ENCODE results near the gene RFTN1. TPM values are rescaled to one million over a fixed set of nuclear protein-coding genes. Genes with fewer than 3 reads are reported as not detected.

The RFTN1 gene
- total RNA-seq, 1 experiment from 2014 or later = 2.2 TPM

- no peak overlapping the region for H3K23ac ChIP-seq (ENCODE audit: insufficient read length, low read depth, low read length)
- H3K79me2 ChIP-seq (ENCODE audit: insufficient read depth, low read length) = no peaks in the 10 kb centered on the region; the same call in 1 of the 2 replicates
- no peaks in the 10 kb centered on the region for H3K79me1 ChIP-seq (ENCODE audit: insufficient read depth, low read depth, low read length, poor library complexity, severe bottlenecking)
- H2BK15ac ChIP-seq (ENCODE audit: low read depth, low read length) = no peak overlapping the region
- H3K4ac ChIP-seq (ENCODE audit: low read depth, low read length) = no peak overlapping the region
- 0 out of 2 replicates have a peak, but pooled peaks cover 3% of the 10 kb centered on the region for H3K4me1 ChIP-seq (ENCODE audit: insufficient read depth, low read length)
- Mint-ChIP-seq H3K27me3 (ENCODE audit: low read depth) (no peaks in the 10 kb centered on the region), H3K27ac (no peak overlapping the region), H3K9me3 (no peaks in the 10 kb centered on the region), H3K4me3 (no peak overlapping the region), H3K36me3 (ENCODE audit: insufficient read depth in 1 of 3, low read depth in 3 of 3) (peaks cover 12 to 31% (median 18%) of the 10 kb centered on the region in 3 experiments; a peak in 6 of 7 replicates), H3K4me1 (peaks cover 14 to 23% of the 10 kb centered on the region in 2 experiments)
- no peak overlapping the region for H3K27ac ChIP-seq (ENCODE audit: insufficient read length, low read depth, low read length)
- no peaks in the 10 kb centered on the region for H3K9me3 ChIP-seq (ENCODE audit: control insufficient read depth, low read depth, low read length)
- TF ChIP-seq CTCF (conservative IDR thresholded peaks at IDR 0.05) = no peak
- H2BK20ac ChIP-seq (ENCODE audit: low read depth, low read length, poor library complexity, severe bottlenecking) = no peak overlapping the region
- H2AK5ac ChIP-seq (ENCODE audit: insufficient read length, low read length) = no peak overlapping the region
- no peak overlapping the region for H2BK120ac ChIP-seq (ENCODE audit: low read depth, low read length, poor library complexity, severe bottlenecking)
- no CpG with 5 or more reads among the region's 5 CpGs for WGBS (ENCODE audit: extremely low coverage, insufficient read length, low lambda C conversion rate)
- no peak overlapping the region for H4K5ac ChIP-seq (ENCODE audit: insufficient read length, low read depth, low read length)
- no peak overlapping the region for H3K14ac ChIP-seq (ENCODE audit: insufficient read depth, low read length)
- DNase-seq = no peak
- H4K20me1 ChIP-seq (ENCODE audit: control insufficient read depth, insufficient read depth, insufficient read length) = no peaks in the 10 kb centered on the region
- H2BK5ac ChIP-seq (ENCODE audit: insufficient read length, low read length) = no peak overlapping the region
- H3K4me2 ChIP-seq (ENCODE audit: insufficient read depth, insufficient read length, low read length) = no peak overlapping the region
- H3K23me2 ChIP-seq (ENCODE audit: insufficient read length, low read depth, low read length, poor library complexity, severe bottlenecking) = no peaks in the 10 kb centered on the region
- H3K9ac ChIP-seq (ENCODE audit: extremely low read depth, insufficient read length, low read length) = no peak overlapping the region
- no peak overlapping the region for H3T11ph ChIP-seq (ENCODE audit: low read length)
- H4K91ac ChIP-seq (ENCODE audit: insufficient read length, low read depth, low read length) = no peak overlapping the region
- no peak overlapping the region for H3K56ac ChIP-seq (ENCODE audit: insufficient read length, low read depth, low read length)
- H3K18ac ChIP-seq (ENCODE audit: insufficient read length, low read depth, low read length) = no peak overlapping the region
- no peak overlapping the region for H2BK12ac ChIP-seq (ENCODE audit: insufficient read length, low read depth, low read length)
- no peaks in the 10 kb centered on the region for H3K27me3 ChIP-seq (ENCODE audit: insufficient read depth, low read length)
- H2AFZ ChIP-seq (ENCODE audit: low read length) = no peak overlapping the region
- no peak overlapping the region for H4K8ac ChIP-seq (replicated peaks; ENCODE audit: insufficient read length, low read depth, low read length)
Observed at GRCh38 chr3:16307832-16308531, 205.5 kb downstream of the RFTN1 start.
